Measurements from ENCODE around the gene NSMCE1. TPM values are rescaled to one million over a fixed set of nuclear protein-coding genes. Genes with fewer than 3 reads are reported as not detected.

NSMCE1 gene
- total and polyA plus RNA-seq, 4 experiments from 2014 or later = 66.6 to 202 (median 106) TPM

DNA sequence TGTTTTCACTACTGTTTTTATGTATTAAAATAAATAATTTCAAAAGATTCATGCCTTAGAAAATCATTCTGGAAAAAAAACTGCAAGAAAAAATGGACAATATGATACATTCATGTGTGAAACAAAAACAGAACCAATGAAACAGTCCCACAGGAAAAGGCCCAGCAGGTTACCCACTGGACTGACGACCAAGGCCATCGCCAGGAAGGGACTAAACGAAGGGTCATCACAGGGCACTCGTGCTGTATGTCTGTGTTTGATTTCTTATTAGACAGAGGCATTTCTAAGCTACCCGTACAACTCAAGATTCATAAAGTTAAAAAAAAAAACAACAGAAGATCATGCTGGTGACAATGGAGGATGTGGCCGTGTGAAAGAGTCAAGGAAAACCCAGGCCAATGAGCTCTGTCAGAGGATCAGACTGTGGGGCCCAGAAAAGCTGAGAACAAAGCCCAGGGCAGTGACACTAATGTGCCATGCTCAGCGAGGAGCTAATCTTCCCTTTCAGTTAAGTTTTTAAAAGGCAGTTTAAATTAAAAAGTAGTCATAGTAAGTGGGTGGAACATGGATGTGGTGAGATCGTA is 31.8 kb downstream of the NSMCE1 start:
- peak overlapping the region; percentile 90 for H3K27ac ChIP-seq (ENCODE audit: low read depth, low read length)
- Mint-ChIP-seq H3K27ac (peak overlapping the region; percentile 97 to 100 (median 100)), H3K9me3 (no peaks in the 10 kb centered on the region)

DNA sequence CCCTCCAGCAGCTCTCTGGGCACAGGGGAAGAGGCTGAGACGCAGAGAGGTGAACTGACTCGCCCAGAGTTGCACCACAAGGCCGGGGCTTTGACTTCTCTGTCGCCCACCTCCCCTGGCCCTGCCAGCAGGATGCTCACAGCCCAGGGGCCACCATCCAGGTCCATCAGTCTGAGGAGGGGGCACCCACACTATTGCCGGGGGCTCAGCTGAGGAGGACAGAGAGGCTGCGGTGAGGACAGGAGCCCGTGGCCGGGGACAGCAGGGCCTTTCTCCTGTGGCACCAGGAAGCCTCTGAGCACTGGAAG is 32.7 kb downstream of the NSMCE1 start:
- peaks cover 93% of the 10 kb centered on the region for H3K4me1 ChIP-seq (ENCODE audit: insufficient read depth, low read length)
- Mint-ChIP-seq H3K36me3 (peaks cover 6 to 12% of the 10 kb centered on the region in 2 donors), H3K4me3 (peak overlapping the region; percentile 50 to 92 (median 84)), H3K9me3 (no peaks in the 10 kb centered on the region), H3K4me1 (peaks cover 66 to 97% (median 81%) of the 10 kb centered on the region in 4 donors), H3K27ac (peak overlapping the region; percentile 97 to 100 (median 100)), H3K27me3 (no peaks in the 10 kb centered on the region)
- DNase-seq = no peak
- H3K27ac ChIP-seq (ENCODE audit: low read depth, low read length) = peak overlapping the region; percentile 90
- peak overlapping the region; percentile 19 to 45 for H3K4me3 ChIP-seq (ENCODE audit: low read length in 2 of 2)
- POLR2A ChIA-PET (ENCODE audit: partially characterized antibody) = interaction anchor here (0.7 to 11.9 kb wide), 32 partner anchors 9 to 314 kb away, joined by 3 to 239 read pairs (median 17); partner anchors contain the start of genes GTF3C1, IL21R, KATNIP and KDM8
- no peaks in the 10 kb centered on the region for H3K27me3 ChIP-seq (ENCODE audit: insufficient read depth, low read length)
- CTCF ChIA-PET (ENCODE audit: partially characterized antibody) = interaction anchor here (0.7 to 9.9 kb wide), 29 partner anchors 8 to 227 kb away, joined by 3 to 213 read pairs (median 14); partner anchors contain the start of genes KDM8 and NSMCE1
- intact Hi-C loops (cut with micrococcal nuclease) = loop anchor here (1.0 kb wide), 9 partner anchors 32 to 221 kb away; partner anchors contain the start of genes IL21R, KDM8 and NSMCE1
- H3K36me3 ChIP-seq (ENCODE audit: insufficient read depth, low read length) = no peaks in the 10 kb centered on the region
- no peaks in the 10 kb centered on the region for H3K9me3 ChIP-seq (ENCODE audit: control insufficient read depth in 1 of 2, low read length in 2 of 2)

More for the DNA sequence above, 31.8 kb downstream of the NSMCE1 start:
- Histone ChIP-seq H3K4me3 (ENCODE audit: low read length in 2 of 2) (peak overlapping the region; percentile 2 to 3), H3K36me3 (ENCODE audit: insufficient read depth, low read length) (no peaks in the 10 kb centered on the region), H3K4me1 (ENCODE audit: insufficient read depth, low read length) (peaks cover 84% of the 10 kb centered on the region), H3K9me3 (ENCODE audit: control insufficient read depth in 1 of 2, low read length in 2 of 2) (no peaks in the 10 kb centered on the region), H3K27me3 (ENCODE audit: insufficient read depth, low read length) (no peaks in the 10 kb centered on the region)
- intact Hi-C loops (cut with micrococcal nuclease) = no loop called here
- ChIA-PET POLR2A (ENCODE audit: partially characterized antibody) (interaction anchor here (0.7 to 11.9 kb wide), 26 partner anchors 8 to 228 kb away, joined by 3 to 239 read pairs (median 21); partner anchors contain the start of genes IL21R, KDM8 and NSMCE1), CTCF (ENCODE audit: partially characterized antibody) (interaction anchor here (0.6 to 9.9 kb wide), 17 partner anchors 10 to 213 kb away, joined by 3 to 213 read pairs (median 6); partner anchors contain the start of gene NSMCE1)
- Mint-ChIP-seq H3K4me1 (peaks cover 64 to 93% (median 79%) of the 10 kb centered on the region in 4 donors), H3K4me3 (peak overlapping the region; percentile 71 to 92 (median 86)), H3K36me3 (peaks cover 3 to 10% of the 10 kb centered on the region in 2 donors), H3K27me3 (no peaks in the 10 kb centered on the region)
- peak in 1 of 5 donors; percentile 63 for DNase-seq

DNA sequence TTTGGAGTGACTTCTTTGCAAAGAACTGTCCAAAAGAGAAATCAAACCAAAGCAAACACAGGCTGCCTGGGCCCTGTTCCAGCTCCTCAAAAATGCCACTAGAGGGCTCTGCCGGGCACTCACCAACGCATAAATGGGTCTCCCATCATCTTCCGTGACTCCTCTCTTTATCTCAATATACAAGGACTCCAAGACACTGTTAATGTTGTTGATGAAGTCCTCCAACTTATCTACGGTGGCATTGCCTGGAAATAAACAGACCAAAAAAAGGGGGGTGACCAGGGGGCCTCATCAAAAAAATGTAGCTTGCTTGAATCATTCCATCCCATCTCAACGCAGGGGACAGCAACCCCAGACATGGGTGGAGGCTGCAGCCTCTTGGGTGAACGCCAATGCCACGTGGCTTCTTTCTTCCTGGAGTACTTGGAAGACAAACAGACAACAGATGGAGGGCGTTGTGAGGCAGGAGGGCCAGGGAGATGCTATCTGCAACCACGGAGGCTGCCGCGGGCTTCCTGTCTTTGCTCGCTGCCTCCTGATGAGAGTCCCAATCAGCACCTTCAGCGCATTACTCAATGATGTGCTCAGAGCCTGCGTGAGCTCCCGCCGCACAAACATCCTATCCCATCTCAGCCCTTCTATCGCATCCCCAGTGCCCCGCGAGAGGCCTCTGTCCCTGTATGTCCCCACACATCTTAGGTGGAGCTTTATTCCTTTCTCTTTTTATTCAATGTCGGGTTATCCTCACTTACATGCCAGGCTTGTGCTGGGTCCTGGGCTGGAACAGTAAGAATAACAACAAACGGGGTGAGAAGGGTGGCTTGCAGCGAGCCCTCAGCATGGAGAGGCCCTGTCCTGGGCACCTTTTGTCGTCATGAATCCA is 33.3 kb downstream of the NSMCE1 start:
- Histone ChIP-seq H3K27me3 (ENCODE audit: insufficient read depth, low read length) (no peaks in the 10 kb centered on the region), H3K4me3 (ENCODE audit: low read length in 2 of 2) (peak overlapping the region; percentile 26 to 45), H3K9me3 (ENCODE audit: control insufficient read depth in 1 of 2, low read length in 2 of 2) (no peaks in the 10 kb centered on the region), H3K36me3 (ENCODE audit: insufficient read depth, low read length) (no peaks in the 10 kb centered on the region), H3K27ac (ENCODE audit: low read depth, low read length) (peak overlapping the region; percentile 90), H3K4me1 (ENCODE audit: insufficient read depth, low read length) (peaks cover 99% of the 10 kb centered on the region)
- Mint-ChIP-seq H3K36me3 (peaks cover 9 to 17% of the 10 kb centered on the region in 2 donors), H3K9me3 (no peaks in the 10 kb centered on the region), H3K4me3 (peak overlapping the region; percentile 75 to 92 (median 84)), H3K27me3 (no peaks in the 10 kb centered on the region), H3K27ac (peak overlapping the region; percentile 97 to 100 (median 100)), H3K4me1 (peaks cover 72 to 99% (median 84%) of the 10 kb centered on the region in 4 donors)
- POLR2A ChIA-PET (ENCODE audit: partially characterized antibody) = interaction anchor here (0.6 to 11.9 kb wide), 40 partner anchors 10 to 315 kb away, joined by 3 to 239 read pairs (median 12); partner anchors contain the start of genes GTF3C1, IL21R, KATNIP and KDM8
- intact Hi-C loops (cut with micrococcal nuclease) = loop anchor here (1.0 kb wide), 9 partner anchors 32 to 222 kb away; partner anchors contain the start of genes IL21R, KDM8 and NSMCE1
- CTCF ChIA-PET (ENCODE audit: partially characterized antibody) = interaction anchor here (0.7 to 9.9 kb wide), 46 partner anchors 8 to 228 kb away, joined by 3 to 213 read pairs (median 8); partner anchors contain the start of genes IL21R, KDM8 and NSMCE1
- peak; percentile 95 to 99 (median 96) for DNase-seq

DNA sequence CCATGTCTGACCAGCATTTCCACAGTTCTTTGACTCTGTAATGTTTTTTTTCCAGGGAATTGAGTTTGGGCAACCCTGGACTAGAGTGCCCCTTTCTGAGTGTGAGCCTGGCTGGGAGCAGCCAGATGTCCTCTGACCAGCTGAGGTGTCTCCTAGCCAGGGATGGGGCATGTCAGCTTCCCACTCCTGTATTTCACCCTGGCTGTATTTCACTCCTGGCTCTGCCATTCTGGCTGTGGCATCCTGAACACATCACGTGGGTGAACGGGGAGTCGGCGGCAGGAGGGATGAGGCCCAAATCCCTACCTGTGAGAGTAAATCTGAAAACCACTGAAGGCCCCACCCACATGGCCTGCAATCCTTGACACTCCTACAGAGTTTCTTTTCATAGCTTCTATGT is 34.0 kb downstream of the NSMCE1 start:
- Histone ChIP-seq H3K36me3 (ENCODE audit: insufficient read depth, low read length) (no peaks in the 10 kb centered on the region), H3K27me3 (ENCODE audit: insufficient read depth, low read length) (no peaks in the 10 kb centered on the region), H3K27ac (ENCODE audit: low read depth, low read length) (peak overlapping the region; percentile 90), H3K9me3 (ENCODE audit: control insufficient read depth in 1 of 2, low read length in 2 of 2) (no peaks in the 10 kb centered on the region), H3K4me3 (ENCODE audit: low read length in 2 of 2) (peak overlapping the region in 1 of 2 donors; percentile 26), H3K4me1 (ENCODE audit: insufficient read depth, low read length) (peaks cover 100% of the 10 kb centered on the region)
- Mint-ChIP-seq H3K36me3 (peaks cover 9 to 17% of the 10 kb centered on the region in 2 donors), H3K27me3 (no peaks in the 10 kb centered on the region), H3K4me3 (peak overlapping the region; percentile 75 to 92 (median 84)), H3K9me3 (no peaks in the 10 kb centered on the region), H3K27ac (peak overlapping the region; percentile 97 to 100 (median 100)), H3K4me1 (peaks cover 68 to 99% (median 84%) of the 10 kb centered on the region in 4 donors)
- POLR2A ChIA-PET (ENCODE audit: partially characterized antibody) = interaction anchor here (0.6 to 11.9 kb wide), 37 partner anchors 10 to 228 kb away, joined by 3 to 239 read pairs (median 13); partner anchors contain the start of genes IL21R, KDM8 and NSMCE1
- intact Hi-C loops (cut with micrococcal nuclease) = loop anchor here (1.0 kb wide), 9 partner anchors 31 to 223 kb away; partner anchors contain the start of genes IL21R, KDM8 and NSMCE1
- CTCF ChIA-PET (ENCODE audit: partially characterized antibody) = interaction anchor here (0.7 to 9.9 kb wide), 43 partner anchors 9 to 229 kb away, joined by 3 to 213 read pairs (median 9); partner anchors contain the start of genes IL21R, KDM8 and NSMCE1
- DNase-seq = no peak

DNA sequence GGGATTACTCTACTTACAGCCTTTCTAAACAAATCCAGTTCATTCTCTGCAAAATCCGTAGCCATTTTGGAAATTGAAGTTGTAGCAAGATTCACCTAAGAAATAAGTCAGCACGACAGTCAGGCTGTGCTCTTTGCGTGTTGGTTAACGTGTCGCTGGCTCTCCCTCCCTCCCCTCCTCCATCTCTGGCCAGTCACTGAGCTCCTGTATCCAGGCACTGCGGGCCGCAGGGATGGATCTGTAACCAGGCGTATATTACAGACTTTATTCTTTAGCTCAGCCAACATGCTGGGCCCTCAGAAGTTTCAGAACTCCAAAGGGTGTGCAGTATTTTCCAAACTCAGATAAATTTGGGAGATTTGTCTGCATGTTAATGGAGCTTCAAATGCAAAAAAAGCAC is 34.4 kb downstream of the NSMCE1 start:
- Mint-ChIP-seq H3K9me3 (no peaks in the 10 kb centered on the region), H3K4me1 (peaks cover 67 to 99% (median 84%) of the 10 kb centered on the region in 4 donors), H3K27ac (peak overlapping the region; percentile 97 to 100 (median 100)), H3K36me3 (peaks cover 9 to 17% of the 10 kb centered on the region in 2 donors), H3K4me3 (peak overlapping the region in 6 of 8 donors; percentile 21 to 87 (median 69)), H3K27me3 (no peaks in the 10 kb centered on the region)
- Histone ChIP-seq H3K27ac (ENCODE audit: low read depth, low read length) (peak overlapping the region; percentile 90), H3K4me3 (ENCODE audit: low read length in 2 of 2) (peak overlapping the region in 1 of 2 donors; percentile 26), H3K27me3 (ENCODE audit: insufficient read depth, low read length) (no peaks in the 10 kb centered on the region), H3K9me3 (ENCODE audit: control insufficient read depth in 1 of 2, low read length in 2 of 2) (no peaks in the 10 kb centered on the region), H3K36me3 (ENCODE audit: insufficient read depth, low read length) (no peaks in the 10 kb centered on the region), H3K4me1 (ENCODE audit: insufficient read depth, low read length) (peaks cover 100% of the 10 kb centered on the region)
- POLR2A ChIA-PET (ENCODE audit: partially characterized antibody) = interaction anchor here (0.9 to 11.9 kb wide), 27 partner anchors 11 to 229 kb away, joined by 3 to 239 read pairs (median 26); partner anchors contain the start of genes IL21R, KDM8 and NSMCE1
- CTCF ChIA-PET (ENCODE audit: partially characterized antibody) = interaction anchor here (0.9 to 9.9 kb wide), 40 partner anchors 8 to 229 kb away, joined by 3 to 213 read pairs (median 10); partner anchors contain the start of genes IL21R, KDM8 and NSMCE1
- intact Hi-C loops (cut with micrococcal nuclease) = no loop called here
- DNase-seq = no peak

DNA sequence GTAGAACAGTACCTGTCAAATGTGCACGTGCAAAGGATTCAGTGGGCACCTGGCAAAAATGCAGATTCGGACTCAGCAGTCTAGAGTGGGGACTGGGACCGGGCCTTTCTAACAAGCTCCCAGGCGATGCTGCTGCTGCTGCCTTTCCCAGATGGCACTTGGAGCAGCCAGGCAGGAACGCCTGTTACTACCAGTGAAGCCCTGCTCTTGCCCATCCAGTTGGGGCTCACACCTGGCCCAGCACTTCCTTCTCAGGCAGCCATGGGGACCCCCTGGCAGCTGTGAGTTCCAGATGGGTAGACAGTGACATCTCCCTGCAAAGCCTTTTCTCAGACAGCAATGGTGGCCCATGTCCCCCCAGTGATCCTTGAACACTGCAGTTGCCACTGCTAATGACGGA is 34.8 kb downstream of the NSMCE1 start:
- ChIA-PET POLR2A (ENCODE audit: partially characterized antibody) (interaction anchor here (0.9 to 11.9 kb wide), 20 partner anchors 10 to 229 kb away, joined by 3 to 239 read pairs (median 40); partner anchors contain the start of genes IL21R, KDM8 and NSMCE1), CTCF (ENCODE audit: partially characterized antibody) (interaction anchor here (0.8 to 9.9 kb wide), 30 partner anchors 8 to 229 kb away, joined by 3 to 213 read pairs (median 12); partner anchors contain the start of genes IL21R and NSMCE1)
- peaks cover 100% of the 10 kb centered on the region for H3K4me1 ChIP-seq (ENCODE audit: insufficient read depth, low read length)
- no peak overlapping the region for H3K4me3 ChIP-seq (ENCODE audit: low read length in 2 of 2)
- intact Hi-C loops (cut with micrococcal nuclease) = no loop called here
- no peaks in the 10 kb centered on the region for H3K9me3 ChIP-seq (ENCODE audit: control insufficient read depth in 1 of 2, low read length in 2 of 2)
- DNase-seq = no peak
- no peaks in the 10 kb centered on the region for H3K27me3 ChIP-seq (ENCODE audit: insufficient read depth, low read length)
- no peaks in the 10 kb centered on the region for H3K36me3 ChIP-seq (ENCODE audit: insufficient read depth, low read length)
- Mint-ChIP-seq H3K27ac (peak overlapping the region; percentile 97 to 100 (median 100)), H3K36me3 (peaks cover 9 to 20% of the 10 kb centered on the region in 2 donors), H3K27me3 (no peaks in the 10 kb centered on the region), H3K4me3 (peak overlapping the region in 6 of 8 donors; percentile 32 to 87 (median 69)), H3K4me1 (peaks cover 67 to 99% (median 83%) of the 10 kb centered on the region in 4 donors), H3K9me3 (no peaks in the 10 kb centered on the region)
- peak overlapping the region; percentile 90 for H3K27ac ChIP-seq (ENCODE audit: low read depth, low read length)

All from CD4-positive, alpha-beta memory T cell (primary cell).